ENCODE data around the gene TSPAN9. TPM values are rescaled to one million over a fixed set of nuclear protein-coding genes. Genes with fewer than 3 reads are reported as not detected.

The TSPAN9 gene
- polyA plus RNA-seq, 1 donor (not counting 4 experiments of a cell fraction or from before 2014, with no cell fraction given), result 27.5 TPM

DNA sequence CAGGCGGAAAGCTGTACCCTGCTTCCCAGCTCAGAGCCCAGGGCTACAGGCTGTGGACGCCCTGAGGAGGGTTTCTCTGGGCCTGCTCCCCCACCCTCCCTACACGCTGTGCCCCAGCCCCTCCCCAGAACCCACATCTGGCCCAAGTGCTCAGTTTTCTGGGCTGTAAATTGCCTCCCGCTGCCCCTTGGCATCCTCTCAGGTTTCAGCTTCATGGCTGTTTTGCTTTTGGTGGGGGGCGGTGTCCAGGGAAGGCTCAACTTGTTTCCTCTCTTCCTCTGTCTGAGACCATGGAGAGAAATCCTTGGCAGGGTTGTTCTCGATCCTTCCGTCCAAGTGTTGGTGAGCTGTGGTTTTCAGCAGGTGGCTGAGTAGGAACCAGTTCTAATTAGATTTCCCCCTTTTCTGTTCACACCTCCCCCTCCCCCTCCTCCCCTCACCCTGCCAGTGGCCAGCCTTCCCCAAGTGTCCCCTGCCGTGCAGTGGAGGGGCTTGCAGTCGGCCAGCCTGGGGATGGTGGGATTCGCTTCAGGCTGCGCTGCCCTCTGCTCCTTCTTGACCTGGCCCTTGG, 61.8 kb downstream of the TSPAN9 start:
- Histone ChIP-seq H3K79me2 (ENCODE audit: control insufficient read depth, insufficient read depth, low read length) (peaks cover 3% of the 10 kb centered on the region), H2AFZ (ENCODE audit: control insufficient read depth, low read length) (no peak overlapping the region), H3K9ac (ENCODE audit: control insufficient read depth, extremely low read depth, insufficient read depth, low read length) (no peak overlapping the region), H3K4me1 (ENCODE audit: control insufficient read depth, extremely low read depth, insufficient read depth, low read length) (peaks cover 3% of the 10 kb centered on the region), H3K9me1 (ENCODE audit: control insufficient read depth, extremely low read depth, insufficient read depth, low read length) (no peaks in the 10 kb centered on the region), H4K20me1 (ENCODE audit: control insufficient read depth, extremely low read depth, insufficient read depth, low read length) (peaks cover 8% of the 10 kb centered on the region), H3K27me3 (ENCODE audit: control insufficient read depth, extremely low read depth, insufficient read depth, low read length) (no peaks in the 10 kb centered on the region), H3K27ac (ENCODE audit: control insufficient read depth, insufficient read depth, low read length) (no peak overlapping the region), H3K36me3 (ENCODE audit: control insufficient read depth in 2 of 2, extremely low read depth in 1 of 2, insufficient read depth in 2 of 2, low read length in 2 of 2) (no peaks in the 10 kb centered on the region), H3K4me2 (ENCODE audit: control insufficient read depth, extremely low read depth, insufficient read depth, low read depth, low read length) (no peak overlapping the region), H3K9me3 (ENCODE audit: control insufficient read depth, low read depth, low read length) (no peaks in the 10 kb centered on the region), H3K4me3 (ENCODE audit: control insufficient read depth in 2 of 3, extremely low read depth in 1 of 3, insufficient read depth in 2 of 3, low read depth in 1 of 3, low read length in 3 of 3) (no peak overlapping the region)
- TF ChIP-seq EZH2 (IDR thresholded peaks at IDR 0.05; ENCODE audit: low read length), result no peak
- TF ChIP-seq, protein P1, sequence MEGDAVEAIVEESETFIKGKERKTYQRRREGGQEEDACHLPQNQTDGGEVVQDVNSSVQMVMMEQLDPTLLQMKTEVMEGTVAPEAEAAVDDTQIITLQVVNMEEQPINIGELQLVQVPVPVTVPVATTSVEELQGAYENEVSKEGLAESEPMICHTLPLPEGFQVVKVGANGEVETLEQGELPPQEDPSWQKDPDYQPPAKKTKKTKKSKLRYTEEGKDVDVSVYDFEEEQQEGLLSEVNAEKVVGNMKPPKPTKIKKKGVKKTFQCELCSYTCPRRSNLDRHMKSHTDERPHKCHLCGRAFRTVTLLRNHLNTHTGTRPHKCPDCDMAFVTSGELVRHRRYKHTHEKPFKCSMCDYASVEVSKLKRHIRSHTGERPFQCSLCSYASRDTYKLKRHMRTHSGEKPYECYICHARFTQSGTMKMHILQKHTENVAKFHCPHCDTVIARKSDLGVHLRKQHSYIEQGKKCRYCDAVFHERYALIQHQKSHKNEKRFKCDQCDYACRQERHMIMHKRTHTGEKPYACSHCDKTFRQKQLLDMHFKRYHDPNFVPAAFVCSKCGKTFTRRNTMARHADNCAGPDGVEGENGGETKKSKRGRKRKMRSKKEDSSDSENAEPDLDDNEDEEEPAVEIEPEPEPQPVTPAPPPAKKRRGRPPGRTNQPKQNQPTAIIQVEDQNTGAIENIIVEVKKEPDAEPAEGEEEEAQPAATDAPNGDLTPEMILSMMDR (optimal IDR thresholded peaks at IDR 0.05 in 1 of 3, IDR thresholded peaks at IDR 0.05 in 1 of 3, conservative IDR thresholded peaks at IDR 0.05 in 1 of 3; ENCODE audit: extremely low read depth in 1 of 3, insufficient read depth in 2 of 3, low read length in 3 of 3), result no peak
- FAIRE-seq (no peak), DNase-seq (ENCODE audit: low read depth, low spot score) (no peak)
- dilution Hi-C loops (cut with MboI; ENCODE audit: extremely low pct_ligation_motif_present, low sequenced_read_pairs), result no loop called here

- dilution Hi-C loops (cut with MboI; ENCODE audit: extremely low pct_ligation_motif_present, low sequenced_read_pairs), result no loop called here
- H4K20me1 ChIP-seq (ENCODE audit: control insufficient read depth, extremely low read depth, insufficient read depth, low read length), result peaks cover 8% of the 10 kb centered on the region
- FAIRE-seq, result no peak
Observed at GRCh38 chr12:3139760-3140159, 62.6 kb downstream of the TSPAN9 start.

More at GRCh38 chr12:3139760-3140159, 62.6 kb downstream of the TSPAN9 start:
- H3K4me3 ChIP-seq (ENCODE audit: control insufficient read depth in 2 of 3, extremely low read depth in 1 of 3, insufficient read depth in 2 of 3, low read depth in 1 of 3, low read length in 3 of 3), result no peak overlapping the region
- peaks cover 7% of the 10 kb centered on the region for H3K4me1 ChIP-seq (ENCODE audit: control insufficient read depth, extremely low read depth, insufficient read depth, low read length)
- H3K27ac ChIP-seq (ENCODE audit: control insufficient read depth, insufficient read depth, low read length), result no peak overlapping the region
- H3K27me3 ChIP-seq (ENCODE audit: control insufficient read depth, extremely low read depth, insufficient read depth, low read length), result no peaks in the 10 kb centered on the region
- no peak overlapping the region for H3K4me2 ChIP-seq (ENCODE audit: control insufficient read depth, extremely low read depth, insufficient read depth, low read depth, low read length)
- no peak for DNase-seq (ENCODE audit: low read depth, low spot score)
- peaks cover 3% of the 10 kb centered on the region for H3K79me2 ChIP-seq (ENCODE audit: control insufficient read depth, insufficient read depth, low read length)
- H3K9me3 ChIP-seq (ENCODE audit: control insufficient read depth, low read depth, low read length), result no peaks in the 10 kb centered on the region
- H3K9ac ChIP-seq (ENCODE audit: control insufficient read depth, extremely low read depth, insufficient read depth, low read length), result no peak overlapping the region
- TF ChIP-seq EZH2 (IDR thresholded peaks at IDR 0.05; ENCODE audit: low read length), result no peak
- TF ChIP-seq, protein P1 (optimal IDR thresholded peaks at IDR 0.05 in 1 of 3, IDR thresholded peaks at IDR 0.05 in 1 of 3, conservative IDR thresholded peaks at IDR 0.05 in 1 of 3; ENCODE audit: extremely low read depth in 1 of 3, insufficient read depth in 2 of 3, low read length in 3 of 3), result no peak
- H3K36me3 ChIP-seq (ENCODE audit: control insufficient read depth in 2 of 2, extremely low read depth in 1 of 2, insufficient read depth in 2 of 2, low read length in 2 of 2), result no peaks in the 10 kb centered on the region
- H2AFZ ChIP-seq (ENCODE audit: control insufficient read depth, low read length), result no peak overlapping the region
- no peaks in the 10 kb centered on the region for H3K9me1 ChIP-seq (ENCODE audit: control insufficient read depth, extremely low read depth, insufficient read depth, low read length)
